Right lung (tissue), 5 donors: ENCODE results near the gene CTNND2. TPM values are rescaled to one million over a fixed set of nuclear protein-coding genes. Genes with fewer than 3 reads are reported as not detected.

Source experiments
- DNase-seq, 2 donors: peaks; one replicate each; pipeline ENCODE4 v3.0.0-alpha.2; 2013
- polyA plus RNA-seq, 5 donors: library from polyadenylated mRNA; unstranded; fragments of 120-200 nt; gene quantifications; one replicate each; pipeline versions ENCODE4 v1.2.1 to v1.2.3, GENCODE V29; 2013; ENCODE audit warnings: inconsistent platforms in 1 of 5, low replicate concordance in 1 of 5; ENCODE audit not compliant: insufficient read length in 5 of 5, insufficient read depth in 1 of 5

The CTNND2 gene
- polyA plus RNA-seq, 5 donors = 1.7 to 3.6 (median 1.9) TPM

DNA sequence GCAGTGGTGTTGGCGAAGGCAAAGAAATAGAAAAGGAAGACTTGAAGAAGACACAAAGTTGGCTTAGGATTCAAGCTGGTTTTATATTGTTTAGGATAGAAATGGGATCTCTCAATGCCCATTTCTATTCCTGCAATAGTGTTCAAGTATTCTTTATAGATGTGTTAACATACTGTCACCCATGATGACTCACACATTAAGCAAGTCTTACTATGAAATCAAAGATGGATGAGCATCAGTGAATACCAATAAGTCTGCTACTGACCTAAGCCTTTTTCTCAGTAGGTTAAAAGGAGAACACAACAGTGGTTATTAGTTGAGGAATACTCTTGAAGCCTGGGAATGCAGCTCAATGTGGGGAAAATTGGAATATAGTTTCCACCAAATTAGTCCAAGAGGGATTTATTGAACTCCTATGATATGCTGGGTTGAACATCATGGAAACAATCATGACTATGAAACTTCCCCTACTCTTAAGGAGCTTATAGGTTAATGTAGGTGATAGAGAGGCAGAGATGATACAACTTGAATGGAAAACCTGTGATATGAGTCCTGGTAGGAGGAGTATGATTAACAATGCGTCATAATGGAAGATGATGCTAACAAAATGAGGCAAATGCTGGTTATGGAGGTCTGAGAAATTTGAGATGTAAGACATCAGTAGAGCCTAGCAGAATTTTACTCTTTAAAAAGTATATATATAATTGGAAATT, 726.1 kb downstream of the CTNND2 start:
- DNase-seq = no peak

DNA sequence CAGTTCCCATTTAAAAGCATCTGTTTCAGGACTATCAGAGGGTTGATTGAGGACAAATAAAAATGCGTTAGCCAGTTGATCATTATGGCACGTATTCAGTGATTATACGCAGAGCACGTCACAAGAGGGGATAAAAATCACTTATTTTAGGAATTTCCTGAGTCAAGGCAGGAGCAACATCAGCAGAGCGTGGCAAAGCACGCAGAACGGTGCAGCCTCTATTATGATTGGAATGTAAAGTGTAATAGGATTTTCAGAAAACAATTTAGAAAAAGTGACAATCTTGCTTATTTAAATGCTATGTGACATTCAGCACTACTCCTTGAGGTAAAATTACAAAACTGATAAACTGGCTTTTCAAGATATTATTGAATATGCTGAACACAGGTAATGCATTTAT, 729.7 kb downstream of the CTNND2 start:
- DNase-seq = no peak

DNA sequence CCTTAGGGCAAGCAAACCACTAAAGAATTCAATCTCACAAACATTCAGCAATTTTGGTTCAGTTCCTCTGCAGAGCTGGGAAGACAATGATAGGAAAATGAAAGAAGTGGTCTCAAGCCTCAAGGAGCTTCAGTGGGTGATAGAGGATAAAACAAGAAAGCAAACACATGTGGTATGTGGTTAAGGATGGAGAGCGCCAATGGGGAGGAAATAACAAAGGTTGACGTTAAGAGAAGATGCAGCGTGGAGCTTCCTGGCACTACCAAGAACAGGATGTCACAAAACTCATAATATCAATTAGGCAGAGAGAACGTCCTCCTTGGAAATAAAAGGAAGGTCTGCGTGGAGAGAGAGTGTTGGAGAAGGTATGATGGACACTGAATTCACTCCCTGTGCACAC, 731.8 kb downstream of the CTNND2 start:
- DNase-seq = no peak

DNA sequence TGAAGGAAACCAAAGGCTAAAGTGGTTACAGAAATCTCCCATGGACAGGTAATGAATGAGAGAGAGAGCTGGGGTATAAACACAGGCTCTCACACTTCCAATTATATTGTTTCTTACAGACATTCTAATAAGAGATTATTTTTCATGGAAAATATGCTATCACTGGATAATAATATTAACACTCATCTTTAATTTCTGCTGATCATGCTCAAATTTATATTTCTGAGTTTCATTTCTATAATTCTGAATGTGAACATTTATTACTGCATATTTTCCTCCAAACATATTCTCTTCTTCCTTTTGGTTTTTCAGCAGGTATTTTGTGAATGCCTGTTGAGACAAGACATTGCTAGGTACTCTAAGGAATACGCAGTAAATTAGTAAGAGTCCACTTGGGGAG, 733.0 kb downstream of the CTNND2 start:
- DNase-seq = no peak

DNA sequence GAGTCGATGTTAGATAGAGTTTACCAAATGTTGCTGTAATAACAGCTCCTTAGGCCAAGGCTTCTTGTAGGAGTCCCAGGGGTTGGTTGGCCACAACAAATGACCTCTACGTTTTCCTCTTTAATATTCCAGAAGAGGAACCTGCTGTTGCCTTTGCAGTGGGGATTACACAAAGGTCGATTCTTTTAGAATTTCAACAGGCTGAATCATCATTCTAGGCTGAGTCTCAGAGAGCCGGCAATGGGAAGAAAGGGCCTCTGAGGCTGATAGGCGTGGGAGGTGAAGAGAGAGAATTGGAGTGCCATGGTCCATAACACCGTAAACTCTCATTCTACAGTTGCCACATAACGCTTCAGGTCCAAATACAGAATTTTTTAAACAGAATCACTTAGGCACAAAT, 737.3 kb downstream of the CTNND2 start:
- no peak for DNase-seq

DNA sequence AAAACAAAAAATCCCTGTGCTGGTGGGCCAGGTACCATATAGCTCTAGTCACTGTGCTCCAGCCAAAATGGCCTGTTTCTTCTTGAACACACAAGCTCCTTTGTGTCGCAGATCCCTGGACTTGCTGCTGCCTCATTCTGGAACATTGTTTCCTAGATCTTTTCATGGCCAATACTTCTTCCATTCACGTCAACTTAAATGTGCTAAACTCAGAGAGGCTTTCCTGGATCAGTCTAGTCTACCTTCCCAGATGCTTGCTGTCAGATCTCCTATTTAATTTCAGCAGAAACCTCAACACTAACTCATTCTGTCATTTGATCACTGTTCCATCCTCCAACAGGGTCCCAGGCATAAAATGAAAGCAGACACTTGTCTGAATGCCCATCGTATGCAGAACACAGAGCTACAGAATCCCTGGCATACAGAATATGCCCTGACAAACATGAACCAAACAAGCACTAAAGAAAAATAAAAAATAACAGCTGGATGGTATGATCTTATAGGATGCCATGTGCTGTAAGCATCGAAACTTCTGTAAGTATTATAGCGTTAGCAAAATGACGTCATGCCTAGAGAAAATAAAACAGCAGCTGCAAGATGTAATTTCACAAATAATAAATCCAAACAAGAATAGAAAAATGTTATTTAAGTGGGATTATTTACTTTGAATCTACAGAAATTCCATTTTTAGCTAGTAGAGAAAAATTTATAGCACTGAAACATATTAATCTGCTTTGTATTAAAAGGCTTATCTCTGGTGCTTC, 739.5 kb downstream of the CTNND2 start:
- no peak for DNase-seq

DNA sequence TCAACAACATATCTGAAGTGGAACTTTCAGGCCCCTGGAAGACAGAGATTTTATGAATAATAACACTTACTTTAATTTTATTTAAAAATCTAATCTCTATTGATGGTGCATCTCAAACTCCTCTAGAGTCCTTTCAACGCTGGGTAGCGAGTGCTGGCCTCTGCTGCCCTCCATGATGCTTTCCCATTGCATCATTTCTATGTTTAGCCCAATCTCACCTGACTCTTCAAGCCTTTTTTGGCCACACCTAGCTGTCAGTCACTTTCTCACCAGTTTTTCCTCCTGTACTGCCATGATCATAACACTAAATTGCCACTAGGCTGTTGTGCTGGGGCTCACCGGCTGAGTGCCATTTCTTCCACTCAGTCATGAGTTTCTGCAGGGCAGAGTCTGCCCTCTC, 747.1 kb downstream of the CTNND2 start:
- no peak for DNase-seq

DNA sequence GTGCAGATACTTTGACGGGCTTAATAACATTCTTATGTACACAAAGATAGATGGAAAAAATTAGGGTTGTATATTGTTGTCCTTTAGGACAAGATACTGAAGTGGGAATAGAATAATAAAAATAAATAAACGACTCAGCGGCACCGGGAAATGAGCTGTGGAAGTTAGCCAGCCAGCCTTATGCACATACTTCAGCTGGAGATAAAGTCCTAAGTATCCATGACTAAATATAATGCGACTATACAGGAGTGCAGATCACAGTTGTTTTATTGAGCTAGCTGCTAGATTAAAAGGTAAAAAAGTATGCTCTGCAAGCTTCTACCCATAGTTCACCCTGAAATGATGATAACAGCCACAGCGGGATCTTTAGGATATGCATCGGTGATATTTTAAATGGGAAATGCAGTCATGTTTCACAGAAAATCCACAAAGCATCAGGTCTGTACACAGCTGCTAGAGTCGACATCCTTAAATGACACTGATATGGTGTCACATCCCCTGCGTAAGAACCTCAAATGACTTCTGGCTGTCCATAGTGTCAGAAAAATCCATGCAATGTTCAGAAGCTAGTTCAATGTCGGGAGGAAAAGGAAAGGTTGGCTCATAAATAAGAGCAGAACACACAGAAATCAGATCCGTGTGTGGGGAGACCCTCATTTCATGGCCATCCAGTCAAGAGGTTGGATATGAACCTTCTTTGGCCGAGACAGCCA, 750.4 kb downstream of the CTNND2 start:
- DNase-seq = no peak

DNA sequence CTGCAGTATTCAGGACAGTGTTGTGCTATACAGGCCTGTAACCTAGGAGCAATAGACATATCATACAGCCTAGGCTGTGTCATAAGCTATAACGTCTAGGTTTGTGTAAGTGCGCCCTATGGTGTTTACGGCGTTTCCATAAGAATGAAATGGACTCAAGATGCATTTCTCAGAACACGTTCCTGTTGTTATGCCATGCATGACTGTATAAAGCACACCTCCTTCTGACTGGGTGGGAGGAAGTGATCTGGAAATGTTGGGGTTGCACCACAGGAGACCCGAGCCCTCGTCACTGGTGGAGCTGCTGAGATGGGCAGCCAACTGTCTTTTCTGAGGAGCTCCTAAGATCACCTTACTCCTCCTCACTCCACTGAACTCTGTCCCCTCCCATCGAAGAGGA, 751.9 kb downstream of the CTNND2 start:
- DNase-seq = no peak

DNA sequence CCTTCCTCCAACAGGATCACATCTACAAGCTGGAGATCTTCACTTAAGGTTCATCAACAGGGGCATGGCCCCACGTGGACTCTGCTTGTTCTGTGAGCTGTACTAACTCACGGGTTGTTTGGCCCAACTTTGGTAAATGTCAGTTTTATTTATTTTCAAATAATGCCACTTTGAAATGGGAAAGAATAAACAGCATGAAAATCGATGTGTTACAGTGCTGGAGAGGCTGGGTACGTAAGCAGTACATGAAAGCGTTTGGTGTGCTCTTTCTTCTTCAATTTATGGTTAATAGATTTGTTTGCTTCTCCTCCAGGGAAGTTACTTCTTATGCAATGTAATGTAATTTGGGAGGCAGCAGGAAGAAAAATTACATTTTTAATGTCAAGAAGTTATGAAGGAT, 753.3 kb downstream of the CTNND2 start:
- no peak for DNase-seq

DNA sequence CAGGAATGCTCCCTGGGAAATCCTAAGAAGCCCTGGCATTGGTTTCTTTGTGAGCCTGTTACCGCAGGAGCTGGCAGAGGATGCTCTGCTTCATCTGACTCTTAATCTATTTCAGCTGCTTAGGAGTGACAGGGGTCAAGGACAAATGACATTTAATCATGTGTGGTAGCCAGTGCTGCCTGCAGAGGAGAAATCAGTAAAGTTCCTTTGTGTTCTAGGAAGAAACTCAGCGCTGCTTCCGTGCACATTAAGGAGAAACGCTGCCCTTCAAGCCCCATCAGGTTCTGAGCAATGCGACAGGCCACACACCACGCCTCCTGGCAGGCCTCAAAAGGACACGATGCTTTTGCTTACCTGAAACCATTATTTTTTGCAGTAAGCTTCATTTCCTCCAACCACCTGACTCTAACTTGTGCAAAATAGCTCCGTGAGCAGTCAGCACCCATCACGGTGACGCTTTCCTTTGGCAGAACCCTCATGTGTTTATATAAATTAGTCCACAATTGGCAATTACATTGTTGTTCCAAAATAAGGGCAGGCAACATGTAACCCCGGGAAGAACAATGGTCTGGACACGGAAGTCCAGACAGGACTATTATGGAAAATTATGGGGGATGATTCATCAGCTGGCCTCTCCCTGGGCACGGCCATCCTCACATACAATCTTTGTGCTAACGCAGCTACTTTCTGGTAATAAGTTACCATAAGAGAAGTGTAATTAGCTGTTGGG, 755.3 kb downstream of the CTNND2 start:
- DNase-seq = no peak

DNA sequence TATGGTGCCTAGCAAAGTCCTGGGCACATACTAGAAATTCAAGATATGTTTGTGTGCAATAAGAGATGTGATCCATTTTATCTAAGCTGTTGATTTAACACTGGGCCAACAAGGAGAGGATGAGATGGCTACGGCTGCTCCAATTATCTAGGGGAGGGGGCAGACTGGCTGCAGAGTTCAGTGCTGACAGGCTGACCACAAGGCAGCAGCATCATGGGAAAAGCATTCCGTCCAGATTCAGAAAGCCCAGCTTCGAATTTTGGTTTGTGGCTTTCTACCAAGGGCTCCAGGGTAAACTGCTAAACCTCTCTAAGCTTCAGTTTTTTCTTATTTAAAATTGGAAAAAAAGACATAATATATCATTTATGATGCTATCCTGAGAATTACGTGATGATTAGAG, 758.1 kb downstream of the CTNND2 start:
- no peak for DNase-seq

DNA sequence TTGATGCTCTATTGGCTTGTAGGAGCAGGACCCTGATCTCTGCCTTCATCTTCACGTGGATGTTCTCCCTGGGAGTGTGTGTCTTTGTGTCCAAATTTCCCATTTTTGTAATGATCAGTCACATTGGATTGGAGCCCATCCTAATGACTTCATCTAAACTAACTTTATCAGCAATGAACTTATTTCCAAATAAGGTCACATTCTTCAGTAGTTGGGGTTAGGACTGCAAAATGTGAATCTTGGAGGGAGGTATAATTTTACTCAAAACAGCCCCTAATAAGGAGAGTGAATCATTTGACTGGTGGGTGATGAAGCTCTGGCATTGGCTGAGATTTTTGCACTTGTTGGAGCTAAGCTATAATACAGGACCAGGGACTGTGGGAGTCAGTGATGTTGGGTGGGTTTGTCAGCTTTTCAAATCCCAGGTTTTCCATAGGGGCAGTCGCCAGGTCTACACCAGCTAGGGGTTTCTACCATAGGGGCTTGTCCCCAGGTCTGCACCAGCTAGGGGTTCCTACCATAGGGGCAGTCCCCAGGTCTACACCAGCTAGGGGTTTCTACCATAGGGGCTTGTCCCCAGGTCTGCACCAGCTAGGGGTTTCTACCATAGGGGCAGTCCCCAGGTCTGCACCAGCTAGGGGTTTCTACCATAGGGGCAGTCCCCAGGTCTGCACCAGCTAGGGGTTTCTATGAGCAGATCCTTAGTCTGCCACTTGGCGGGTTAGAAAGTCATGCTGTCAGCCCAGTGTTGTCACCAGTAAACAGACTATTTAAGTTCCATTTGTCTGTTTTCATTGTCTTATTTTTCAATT, 760.6 kb downstream of the CTNND2 start:
- no peak for DNase-seq

DNA sequence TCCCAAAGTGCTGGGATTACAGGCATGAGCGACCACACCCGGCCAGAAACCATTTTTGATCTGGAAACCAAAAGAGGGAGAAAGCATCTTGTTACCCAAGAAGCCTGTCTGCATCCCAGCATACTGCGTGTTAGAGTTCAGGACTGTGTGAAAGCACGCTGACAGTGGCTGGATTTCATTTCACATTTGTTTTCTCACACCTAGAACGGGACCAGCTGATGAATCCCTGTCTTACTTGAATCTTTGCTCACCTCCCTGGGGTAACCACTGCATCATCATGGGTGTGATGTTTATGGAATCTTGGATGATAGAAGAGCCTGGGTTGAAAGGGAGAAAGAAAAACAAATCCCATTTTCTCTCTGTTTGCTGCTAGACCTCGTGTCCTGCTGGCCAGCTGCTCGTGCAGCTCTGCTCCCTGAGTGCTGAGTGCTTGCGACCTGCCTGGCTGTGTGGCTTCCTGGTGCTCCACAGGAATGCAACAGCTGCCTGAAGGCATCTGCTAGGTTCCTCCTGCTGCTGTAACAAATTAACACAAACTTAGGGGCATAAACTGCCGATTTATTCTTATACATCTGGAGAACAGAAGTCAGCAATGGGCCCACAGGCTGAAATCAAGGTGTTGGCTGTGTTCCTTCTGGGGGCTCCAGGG, 764.9 kb downstream of the CTNND2 start:
- no peak for DNase-seq

DNA sequence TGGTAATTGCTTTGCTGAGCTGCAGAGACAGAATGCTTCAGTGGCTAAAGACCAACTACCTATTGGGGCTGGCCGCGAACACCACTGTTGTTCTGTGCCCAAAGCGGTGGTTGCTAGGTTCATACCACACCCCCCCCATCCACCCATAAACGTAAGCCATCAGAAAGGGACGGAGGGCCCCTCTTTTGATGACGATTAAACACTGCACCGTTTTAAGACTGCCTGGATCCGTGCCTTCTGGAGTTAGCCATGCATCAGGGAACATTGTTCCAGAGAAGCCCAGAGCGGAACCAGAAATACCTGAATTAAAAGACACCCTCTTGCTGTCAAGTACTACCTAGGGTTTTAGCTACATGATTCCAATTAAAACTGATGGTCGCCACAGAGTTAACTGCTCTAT, 774.1 kb downstream of the CTNND2 start:
- no peak for DNase-seq

DNA sequence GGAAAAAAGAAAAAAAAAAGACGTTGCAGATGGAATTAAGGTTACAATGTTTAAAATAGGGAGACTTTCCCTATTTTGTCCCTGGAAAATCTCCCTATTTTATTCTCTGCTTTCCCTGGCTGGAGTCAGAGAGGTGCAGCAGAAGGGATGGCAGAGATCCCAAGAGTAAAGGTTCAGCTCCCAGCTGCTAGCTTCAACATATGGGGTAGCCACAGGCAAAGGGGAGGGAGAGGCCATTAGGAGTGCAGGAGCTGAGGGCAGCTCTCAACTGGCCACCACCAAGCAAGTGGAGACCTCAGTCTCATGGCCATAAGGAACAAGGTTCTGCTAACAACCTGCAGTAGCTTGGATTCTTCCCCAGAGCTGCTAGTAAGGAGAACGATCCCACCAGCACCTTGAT, 776.2 kb downstream of the CTNND2 start:
- DNase-seq = no peak

DNA sequence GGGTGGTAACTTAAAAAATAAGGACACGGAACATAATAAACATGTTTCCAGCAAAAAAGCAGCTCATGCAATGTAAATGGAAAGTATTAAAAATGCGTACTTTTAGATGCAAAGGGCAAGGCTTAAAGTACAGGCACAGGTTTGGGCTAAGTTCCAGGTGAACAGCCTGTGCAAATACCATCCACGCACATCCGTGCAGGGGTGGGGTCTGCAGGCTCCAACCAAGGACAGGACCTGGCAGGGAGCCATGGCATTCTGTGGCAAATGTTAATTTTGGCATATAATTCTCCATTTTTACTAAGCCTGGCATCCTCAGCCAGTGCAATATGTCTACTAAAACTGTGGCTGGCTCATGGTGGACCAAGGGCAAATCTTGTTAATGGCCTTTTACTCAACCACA, 777.4 kb downstream of the CTNND2 start:
- DNase-seq = no peak

DNA sequence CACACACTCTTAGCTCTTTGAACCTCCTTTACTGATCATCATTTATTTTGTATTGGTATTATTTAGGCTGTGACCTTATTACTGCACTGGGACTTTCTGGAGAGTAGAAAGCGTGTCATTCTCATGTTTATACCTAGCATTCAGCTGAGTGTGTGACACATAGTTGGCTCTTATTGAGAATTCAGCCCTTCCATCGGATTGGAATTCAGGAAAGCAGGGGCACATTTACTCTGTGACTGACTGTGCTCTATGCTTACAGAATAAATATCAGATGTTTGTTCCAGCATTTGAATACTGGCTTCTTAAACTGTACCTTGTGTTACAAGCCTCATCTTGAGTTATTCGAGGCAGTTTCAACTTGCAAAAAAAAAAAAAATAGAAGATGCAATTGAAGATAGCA, 782.4 kb downstream of the CTNND2 start:
- no peak for DNase-seq

DNA sequence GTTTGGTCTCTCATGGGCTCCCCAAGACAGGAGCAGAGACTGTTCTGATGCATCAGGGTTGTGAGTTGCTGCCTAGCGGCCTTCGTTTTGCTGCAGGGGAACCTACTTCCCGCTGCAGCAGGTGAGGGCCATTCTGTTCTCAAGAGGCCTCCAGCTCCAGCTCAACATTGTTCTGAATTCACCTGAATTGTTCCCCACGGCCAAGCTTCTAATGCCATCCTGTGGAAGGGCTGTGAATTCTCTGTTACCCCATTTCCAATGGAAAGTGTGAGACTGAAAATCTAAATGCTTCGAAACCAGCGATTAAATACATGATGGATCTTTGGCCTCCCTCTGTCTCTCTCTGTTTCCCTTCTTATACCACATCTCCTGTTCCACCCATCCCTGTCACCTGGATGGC, 794.1 kb downstream of the CTNND2 start:
- DNase-seq = no peak

DNA sequence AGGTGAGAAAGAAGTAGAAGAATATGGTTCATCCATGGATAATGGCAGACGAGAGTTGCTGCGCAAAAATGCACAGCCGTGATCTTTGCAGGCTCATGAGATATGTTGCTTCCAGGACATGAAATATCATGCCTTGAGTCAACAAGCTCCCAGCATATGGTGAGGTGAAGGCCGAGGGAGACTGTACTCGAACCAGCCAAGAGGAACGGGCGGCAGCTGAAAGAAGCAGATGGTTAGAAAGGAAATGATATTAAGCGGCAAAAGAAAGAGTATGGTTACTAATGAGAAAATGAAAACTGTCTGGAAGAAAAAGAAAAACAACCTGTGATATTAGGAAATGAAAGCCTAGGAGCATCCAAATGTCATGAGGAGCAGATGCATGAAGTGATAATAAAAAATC, 798.5 kb downstream of the CTNND2 start:
- DNase-seq = no peak

DNA sequence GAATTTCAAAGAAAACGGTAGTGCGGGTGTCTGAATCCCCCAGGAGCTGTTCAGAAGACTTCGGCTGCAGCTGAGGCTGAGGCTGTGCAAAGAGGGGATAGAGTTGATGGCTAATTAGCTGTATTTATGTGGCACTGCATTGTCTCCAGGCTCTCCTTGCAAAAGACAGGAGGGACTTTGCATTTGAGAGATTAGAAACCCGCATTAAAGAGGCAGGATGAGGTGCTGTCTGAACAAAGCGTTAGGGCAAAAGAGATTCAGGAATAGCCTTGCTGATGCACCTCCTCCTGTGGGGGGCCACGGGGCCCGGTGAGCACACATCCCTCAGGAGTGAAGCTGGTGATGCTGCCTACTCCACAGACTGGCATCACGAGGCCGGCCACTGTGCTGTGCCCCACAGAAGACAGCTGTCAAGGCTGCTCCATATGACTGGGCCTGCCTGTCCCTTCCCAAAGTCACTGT, 799.6 kb downstream of the CTNND2 start:
- no peak for DNase-seq
